Keratinocyte (primary cell): ENCODE data around the gene LRFN5. TPM values are rescaled to one million over a fixed set of nuclear protein-coding genes. Genes with fewer than 3 reads are reported as not detected.
"Not testable (repeated sequence)": the region's sequence is repeated elsewhere in the genome, so short reads cannot be mapped to it uniquely, and the experiment has no call there.

Experiments
- DNase-seq: peaks from one replicate; pipeline ENCODE4 v3.0.0-alpha.2; 2011; ENCODE audit warnings: low read depth, missing footprints, low spot score
- FAIRE-seq: peaks from 2 replicates; lab custom pipeline; 2011; peaks lifted over from hg19 to GRCh38; lab: Jason Lieb, UNC
- H2AFZ ChIP-seq: 2 replicates; pipeline ENCODE4 v1.6.0; 2012; ENCODE audit warnings: low read length, control low read depth, inconsistent platforms; ENCODE audit not compliant: control insufficient read depth
- H3K27ac ChIP-seq: 2 replicates; pipeline ENCODE4 v1.5.1; 2011; ENCODE audit warnings: low read length; ENCODE audit not compliant: control insufficient read depth, insufficient read depth
- H3K27me3 ChIP-seq: 3 replicates; pipeline ENCODE4 v1.6.0; 2011; ENCODE audit warnings: low read length; ENCODE audit not compliant: control insufficient read depth, insufficient read depth; ENCODE audit errors: extremely low read depth
- H3K36me3 ChIP-seq, 2 experiments: 2 replicates in 1 of 2; 3 replicates in 1 of 2; pipeline ENCODE4 v1.5.1; 2011; ENCODE audit warnings: low read length in 2 of 2, mild to moderate bottlenecking in 1 of 2; ENCODE audit not compliant: control insufficient read depth in 2 of 2, insufficient read depth in 2 of 2; ENCODE audit errors: extremely low read depth in 1 of 2
- H3K4me1 ChIP-seq: 3 replicates; pipeline ENCODE4 v1.5.1; 2011; ENCODE audit warnings: low read length; ENCODE audit not compliant: control insufficient read depth, insufficient read depth; ENCODE audit errors: extremely low read depth
- H3K4me2 ChIP-seq: 3 replicates; pipeline ENCODE4 v1.6.0; 2011; ENCODE audit warnings: low read depth, low read length; ENCODE audit not compliant: control insufficient read depth, insufficient read depth; ENCODE audit errors: extremely low read depth
- H3K4me3 ChIP-seq, 3 experiments: fragments of 200-600 bp in 1 of 3; sonication (generic) in 1 of 3; 2 replicates in 2 of 3; 3 replicates in 1 of 3; pipeline ENCODE4 v1.5.1; 2011 to 2016; ENCODE audit warnings: low read length in 3 of 3, mild to moderate bottlenecking in 3 of 3, control low read depth in 2 of 3, inconsistent platforms in 1 of 3, low read depth in 1 of 3, mixed read lengths in 1 of 3, mixed run types in 1 of 3, moderate library complexity in 1 of 3; ENCODE audit not compliant: control insufficient read depth in 2 of 3, insufficient read depth in 2 of 3; ENCODE audit errors: extremely low read depth in 1 of 3
- H3K79me2 ChIP-seq: 2 replicates; pipeline ENCODE4 v1.6.0; 2012; ENCODE audit warnings: low read length; ENCODE audit not compliant: control insufficient read depth, insufficient read depth
- H3K9ac ChIP-seq: 3 replicates; pipeline ENCODE4 v1.6.0; 2011; ENCODE audit warnings: low read length; ENCODE audit not compliant: control insufficient read depth, insufficient read depth; ENCODE audit errors: extremely low read depth
- H3K9me1 ChIP-seq: 3 replicates; pipeline ENCODE4 v1.6.0; 2011; ENCODE audit warnings: low read length; ENCODE audit not compliant: control insufficient read depth, insufficient read depth; ENCODE audit errors: extremely low read depth
- H3K9me3 ChIP-seq: 2 replicates; pipeline ENCODE4 v1.5.1; 2012; ENCODE audit warnings: low read depth, low read length; ENCODE audit not compliant: control insufficient read depth
- H4K20me1 ChIP-seq: 3 replicates; pipeline ENCODE4 v1.6.0; 2011; ENCODE audit warnings: low read length; ENCODE audit not compliant: control insufficient read depth, insufficient read depth; ENCODE audit errors: extremely low read depth
- EZH2 ChIP-seq: IDR thresholded peaks from one replicate; pipeline ENCODE4 v1.6.1; 2012; ENCODE audit warnings: inconsistent platforms, mild to moderate bottlenecking, low read length, moderate library complexity
- dilution Hi-C: fragments of 300-500 bp; cut with MboI; formaldehyde crosslinking; loops from one replicate; pipeline ENCODE4 v1.7.0; 2020; ENCODE audit warnings: low sequenced_read_pairs; ENCODE audit not compliant: extremely low pct_ligation_motif_present
- polyA minus RNA-seq, 3 experiments: library from RNA; depleted of rRNA, polyadenylated mRNA; stranded (reverse); fragments of >200 nt; gene quantifications; 1 replicate in 1 of 3; 2 replicates in 1 of 3; 3 replicates in 1 of 3; pipeline ENCODE4 v1.2.3, GENCODE V29; 2011
- polyA plus RNA-seq, 5 experiments: library from polyadenylated mRNA; depleted of rRNA in 3 of 5; stranded (reverse) in 3 of 5; stranded (forward) in 1 of 5; unstranded in 1 of 5; fragments of >200 nt; gene quantifications; 1 replicate in 1 of 5; 2 replicates in 3 of 5; 3 replicates in 1 of 5; pipeline versions ENCODE4 v1.2.1 to v1.2.3, GENCODE V29; 2011 to 2012; ENCODE audit warnings: missing spikeins in 2 of 5, low read depth in 1 of 5, low replicate concordance in 1 of 5
- TF ChIP-seq, protein P1 (sequence below), 3 experiments: IDR thresholded peaks in 1 of 3; conservative IDR thresholded peaks in 1 of 3; optimal IDR thresholded peaks in 1 of 3; 2 replicates in 2 of 3; 3 replicates in 1 of 3; pipeline versions ENCODE3 to v1.5.1; 2011; ENCODE audit warnings: low read length in 3 of 3, mild to moderate bottlenecking in 3 of 3, moderate library complexity in 2 of 3, control low read depth in 1 of 3, inconsistent platforms in 1 of 3; ENCODE audit not compliant: insufficient read depth in 2 of 3; ENCODE audit errors: extremely low read depth in 1 of 3

Gene LRFN5
- polyA plus RNA-seq = not detected in 3 replicates
- polyA plus RNA-seq (2011; ENCODE audit: low read depth) = not detected
- 0.02 TPM in 1 of 2 replicates, not detected in the other for polyA plus RNA-seq (2011; cell fraction: cytosol; rRNA removed)
- not detected in 2 replicates for polyA plus RNA-seq (2011; cell fraction: nucleus; rRNA removed)
- polyA plus RNA-seq (2012; ENCODE audit: low replicate concordance) = not detected in 2 replicates
- 0.07 TPM in 1 of 3 replicates, not detected in the others for polyA minus RNA-seq
- not detected for polyA minus RNA-seq (2011; cell fraction: cytosol; rRNA and poly(A)+ RNA removed)
- polyA minus RNA-seq (2011; cell fraction: nucleus; rRNA and poly(A)+ RNA removed) = not detected in 2 replicates

DNA sequence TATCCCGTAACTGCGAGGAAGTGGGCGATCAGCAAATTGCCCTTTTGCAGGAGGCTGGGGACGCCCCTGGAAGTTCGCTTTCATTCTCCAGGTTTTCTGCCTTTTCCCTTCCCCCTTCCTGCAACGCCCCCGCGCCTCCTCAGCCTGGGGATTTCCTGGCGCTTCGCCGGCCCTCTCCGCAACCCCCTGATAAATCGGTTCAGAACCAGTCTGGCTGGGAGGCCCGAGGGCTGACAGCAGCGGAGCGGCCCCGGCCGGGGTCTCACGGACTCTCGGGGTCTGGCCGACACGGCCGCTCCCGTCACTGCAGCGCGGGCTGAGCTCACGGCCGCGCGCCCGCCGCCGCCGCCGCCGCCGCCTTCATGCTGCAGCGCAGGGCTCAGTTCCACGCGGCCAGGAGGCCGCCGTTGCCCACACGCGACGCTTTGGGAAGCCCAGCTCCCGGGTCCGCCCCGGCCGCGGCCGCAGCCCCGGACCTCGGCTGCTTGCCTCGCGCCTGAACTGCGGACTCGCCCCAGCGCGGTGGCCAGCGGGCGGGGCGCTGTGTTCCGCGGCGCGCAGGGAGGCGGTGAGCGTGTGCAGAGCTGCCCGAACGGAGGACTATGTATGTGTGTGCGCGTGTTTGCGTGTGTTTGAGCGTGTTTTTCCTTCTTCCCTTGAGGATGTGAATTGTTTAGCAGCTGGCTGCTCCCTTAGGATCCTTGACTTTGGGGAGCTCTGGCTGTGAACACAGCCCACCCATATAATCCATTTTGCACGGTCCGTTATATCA lies at the start of gene LRFN5:
Gene LRFN5 (plus strand): TSS at position 345 of the 772 bp plus-strand sequence.
- Histone ChIP-seq H4K20me1 (no peaks in the 10 kb centered on the region), H3K4me3 (peak within 1 kb of the TSS; percentile 18 to 43 (median 23)), H3K4me2 (peak within 1 kb of the TSS; percentile 53), H2AFZ (no peak within 1 kb of the TSS), H3K9ac (no peak within 1 kb of the TSS), H3K27ac (no peak within 1 kb of the TSS), H3K4me1 (peaks cover 2% of the 10 kb centered on the region), H3K36me3 (no peaks in the 10 kb centered on the region), H3K9me1 (no peaks in the 10 kb centered on the region), H3K9me3 (no peaks in the 10 kb centered on the region), H3K79me2 (no peaks in the 10 kb centered on the region), H3K27me3 (peaks cover 65% of the 10 kb centered on the region)
- no peak for TF ChIP-seq EZH2
- TF ChIP-seq, protein P1, sequence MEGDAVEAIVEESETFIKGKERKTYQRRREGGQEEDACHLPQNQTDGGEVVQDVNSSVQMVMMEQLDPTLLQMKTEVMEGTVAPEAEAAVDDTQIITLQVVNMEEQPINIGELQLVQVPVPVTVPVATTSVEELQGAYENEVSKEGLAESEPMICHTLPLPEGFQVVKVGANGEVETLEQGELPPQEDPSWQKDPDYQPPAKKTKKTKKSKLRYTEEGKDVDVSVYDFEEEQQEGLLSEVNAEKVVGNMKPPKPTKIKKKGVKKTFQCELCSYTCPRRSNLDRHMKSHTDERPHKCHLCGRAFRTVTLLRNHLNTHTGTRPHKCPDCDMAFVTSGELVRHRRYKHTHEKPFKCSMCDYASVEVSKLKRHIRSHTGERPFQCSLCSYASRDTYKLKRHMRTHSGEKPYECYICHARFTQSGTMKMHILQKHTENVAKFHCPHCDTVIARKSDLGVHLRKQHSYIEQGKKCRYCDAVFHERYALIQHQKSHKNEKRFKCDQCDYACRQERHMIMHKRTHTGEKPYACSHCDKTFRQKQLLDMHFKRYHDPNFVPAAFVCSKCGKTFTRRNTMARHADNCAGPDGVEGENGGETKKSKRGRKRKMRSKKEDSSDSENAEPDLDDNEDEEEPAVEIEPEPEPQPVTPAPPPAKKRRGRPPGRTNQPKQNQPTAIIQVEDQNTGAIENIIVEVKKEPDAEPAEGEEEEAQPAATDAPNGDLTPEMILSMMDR (optimal IDR thresholded peaks at IDR 0.05 in 1 of 3, IDR thresholded peaks at IDR 0.05 in 1 of 3, conservative IDR thresholded peaks at IDR 0.05 in 1 of 3; ENCODE audit: extremely low read depth in 1 of 3, insufficient read depth in 2 of 3, low read length in 3 of 3) = no peak
- DNase-seq (no peak), FAIRE-seq (no peak)
- dilution Hi-C loops = no loop called here

DNA sequence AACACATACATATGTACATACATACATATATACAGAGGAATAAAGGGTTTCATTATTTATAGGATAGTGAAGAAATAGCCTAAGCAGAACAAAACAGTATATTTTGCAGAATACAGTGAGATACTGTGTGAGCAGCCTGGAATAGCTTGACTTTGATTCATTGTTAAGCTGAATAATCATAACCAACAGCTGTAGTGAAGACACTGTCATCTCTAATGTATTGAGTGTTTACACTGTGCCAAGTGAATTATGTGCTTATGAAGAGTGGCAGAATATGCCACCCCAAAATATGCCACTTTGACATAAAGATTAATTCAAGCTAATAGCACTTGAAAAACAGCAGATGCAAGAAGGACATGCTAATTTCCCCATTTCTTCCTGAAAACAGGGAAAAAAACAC lies 48.2 kb upstream of the LRFN5 start:
- Histone ChIP-seq H3K27me3 (no peaks in the 10 kb centered on the region), H4K20me1 (no peaks in the 10 kb centered on the region), H3K9ac (no peak overlapping the region), H3K36me3 (no peaks in the 10 kb centered on the region), H3K9me1 (no peaks in the 10 kb centered on the region), H3K9me3 (no peaks in the 10 kb centered on the region), H3K4me2 (no peak overlapping the region), H3K79me2 (no peaks in the 10 kb centered on the region), H3K4me3 (no peak overlapping the region), H3K27ac (no peak overlapping the region), H3K4me1 (no peaks in the 10 kb centered on the region), H2AFZ (no peak overlapping the region)
- no peak for TF ChIP-seq EZH2
- TF ChIP-seq, protein P1 (optimal IDR thresholded peaks at IDR 0.05 in 1 of 3, IDR thresholded peaks at IDR 0.05 in 1 of 3, conservative IDR thresholded peaks at IDR 0.05 in 1 of 3; ENCODE audit: extremely low read depth in 1 of 3, insufficient read depth in 2 of 3, low read length in 3 of 3) = no peak
- no peak for FAIRE-seq
- dilution Hi-C loops = no loop called here
- DNase-seq = no peak

DNA sequence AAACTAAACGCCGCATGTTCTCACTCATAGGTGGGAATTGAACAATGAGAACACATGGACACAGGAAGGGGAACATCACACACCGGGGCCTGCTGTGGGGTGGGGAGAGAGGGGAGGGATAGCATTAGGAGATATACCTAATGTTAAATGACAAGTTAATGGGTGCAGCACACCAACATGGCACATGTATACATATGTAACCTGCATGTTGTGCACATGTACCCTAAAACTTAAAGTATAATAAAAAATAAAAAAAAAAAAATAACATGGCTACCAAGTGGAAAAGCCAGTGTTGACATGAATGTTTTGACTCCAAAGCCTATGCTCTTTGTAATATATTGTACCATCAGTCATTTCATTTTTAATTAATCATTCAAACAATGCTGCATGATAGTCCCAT lies 39.8 kb upstream of the LRFN5 start:
- H3K9ac ChIP-seq, H3K4me1 ChIP-seq, dilution Hi-C loops, DNase-seq, H3K9me3 ChIP-seq, H4K20me1 ChIP-seq, H3K9me1 ChIP-seq, H3K27me3 ChIP-seq, FAIRE-seq, H3K79me2 ChIP-seq, H3K4me3 ChIP-seq, H3K36me3 ChIP-seq, H3K4me2 ChIP-seq, H2AFZ ChIP-seq, H3K27ac ChIP-seq: not testable (repeated sequence)
